Spleen (tissue), 7 donors: Measurements from ENCODE around the gene PIP5K1B.

ENCODE experiments used
- POLR2A ChIP-seq, 3 donors: fragments of 450-650 bp; IDR thresholded peaks; one replicate each; pipeline ENCODE4 v1.5.1; 2017; ENCODE audit warnings: antibody characterized with exemption in 3 of 3, mild to moderate bottlenecking in 1 of 3
- TF ChIP-seq, protein P1 (sequence below), 11 experiments: fragments of 200-600 bp in 7 of 11; fragments of 450-650 bp in 4 of 11; sonication (generic) in 4 of 11; IDR thresholded peaks in 8 of 11; conservative IDR thresholded peaks in 3 of 11; 1 replicate in 7 of 11; 2 replicates in 4 of 11; pipeline versions ENCODE4 v1.4.0 to v1.8.0; 2016 to 2021; ENCODE audit warnings: antibody characterized with exemption in 11 of 11, inconsistent platforms in 4 of 11, mild to moderate bottlenecking in 1 of 11
- donor health status: DM: no; HTN: no; CAD: no; lungs with moderate emphysema.
- donor health status: DM: no; HTN: no; CAD: no.
- donor health status: DM: no; HTN: no; CAD: no.

- TF ChIP-seq, protein P1, sequence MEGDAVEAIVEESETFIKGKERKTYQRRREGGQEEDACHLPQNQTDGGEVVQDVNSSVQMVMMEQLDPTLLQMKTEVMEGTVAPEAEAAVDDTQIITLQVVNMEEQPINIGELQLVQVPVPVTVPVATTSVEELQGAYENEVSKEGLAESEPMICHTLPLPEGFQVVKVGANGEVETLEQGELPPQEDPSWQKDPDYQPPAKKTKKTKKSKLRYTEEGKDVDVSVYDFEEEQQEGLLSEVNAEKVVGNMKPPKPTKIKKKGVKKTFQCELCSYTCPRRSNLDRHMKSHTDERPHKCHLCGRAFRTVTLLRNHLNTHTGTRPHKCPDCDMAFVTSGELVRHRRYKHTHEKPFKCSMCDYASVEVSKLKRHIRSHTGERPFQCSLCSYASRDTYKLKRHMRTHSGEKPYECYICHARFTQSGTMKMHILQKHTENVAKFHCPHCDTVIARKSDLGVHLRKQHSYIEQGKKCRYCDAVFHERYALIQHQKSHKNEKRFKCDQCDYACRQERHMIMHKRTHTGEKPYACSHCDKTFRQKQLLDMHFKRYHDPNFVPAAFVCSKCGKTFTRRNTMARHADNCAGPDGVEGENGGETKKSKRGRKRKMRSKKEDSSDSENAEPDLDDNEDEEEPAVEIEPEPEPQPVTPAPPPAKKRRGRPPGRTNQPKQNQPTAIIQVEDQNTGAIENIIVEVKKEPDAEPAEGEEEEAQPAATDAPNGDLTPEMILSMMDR (IDR thresholded peaks at IDR 0.05 in 8 of 11, conservative IDR thresholded peaks at IDR 0.05 in 3 of 11): no peak
- no peak for TF ChIP-seq POLR2A (IDR thresholded peaks at IDR 0.05)
These were observed 97.5 kb downstream of the PIP5K1B start for GRCh38 chr9:68802525-68803015.
